Vagina (tissue), 2 donors: ENCODE measurements around the gene ABCA13. TPM values are rescaled to one million over a fixed set of nuclear protein-coding genes. Genes with fewer than 3 reads are reported as not detected.

Source experiments
- DNase-seq, 2 donors: peaks; one replicate each; pipeline ENCODE4 v3.0.0-alpha.2; 2017; ENCODE audit errors: extremely low spot score in 2 of 2
- H3K27ac ChIP-seq: fragments of 200-600 bp; sonication (generic); one replicate; pipeline ENCODE4 v1.5.1; 2019
- H3K27me3 ChIP-seq: fragments of 200-600 bp; sonication (generic); one replicate; pipeline ENCODE4 v1.5.1; 2019
- H3K36me3 ChIP-seq, 2 donors: fragments of 200-600 bp; sonication (generic); one replicate each; pipeline ENCODE4 v1.5.1; 2017 to 2019
- H3K4me1 ChIP-seq: fragments of 200-600 bp; sonication (generic); one replicate; pipeline ENCODE4 v1.5.1; 2019
- H3K4me3 ChIP-seq, 2 donors: fragments of 200-600 bp; sonication (generic); 1 replicate in 1 of 2; 2 replicates in 1 of 2; pipeline ENCODE4 v1.5.1; 2016 to 2019
- H3K9me3 ChIP-seq: fragments of 200-600 bp; sonication (generic); one replicate; pipeline ENCODE4 v1.5.1; 2019
- CTCF ChIP-seq, 3 experiments: fragments of 450-650 bp in 2 of 3; fragments of 200-600 bp in 1 of 3; sonication (generic) in 1 of 3; IDR thresholded peaks; one replicate each; pipeline ENCODE4 v1.5.1; 2017 to 2019; ENCODE audit warnings: antibody characterized with exemption in 3 of 3, mild to moderate bottlenecking in 2 of 3, moderate library complexity in 2 of 3
- POLR2A ChIP-seq, 2 donors: fragments of 450-650 bp; IDR thresholded peaks; one replicate each; pipeline ENCODE4 v1.6.1; 2017; ENCODE audit warnings: antibody characterized with exemption in 2 of 2, mild to moderate bottlenecking in 2 of 2, moderate library complexity in 2 of 2
- POLR2AphosphoS5 ChIP-seq, 2 donors: sonication (generic); formaldehyde crosslinking; IDR thresholded peaks; one replicate each; pipeline ENCODE4 v1.9.0; 2017; ENCODE audit warnings: antibody characterized with exemption in 2 of 2, mild to moderate bottlenecking in 2 of 2, low read depth in 1 of 2; ENCODE audit not compliant: insufficient read depth in 1 of 2
- intact Hi-C: fragments of 100-400 bp; cut with DNase I; formaldehyde crosslinking; loops from one replicate; pipeline ENCODE4 v1.15.1; 2023
- total RNA-seq: library from RNA; depleted of rRNA; stranded (reverse); fragments of >200 nt; gene quantifications from one replicate; pipeline ENCODE4 v1.2.3, GENCODE V29; 2016

Gene ABCA13
- total RNA-seq, 1 donor from 2014 or later: under 0.01 TPM

GRCh38 chr7:48300301-48300700 lies 129.0 kb downstream of the ABCA13 start:
- no peak for TF ChIP-seq POLR2AphosphoS5 (IDR thresholded peaks at IDR 0.05; ENCODE audit: insufficient read depth in 1 of 2, low read depth in 1 of 2)
- no peak for TF ChIP-seq CTCF (IDR thresholded peaks at IDR 0.05)
- TF ChIP-seq POLR2A (IDR thresholded peaks at IDR 0.05): no peak
- no peaks in the 10 kb centered on the region for H3K36me3 ChIP-seq
- H3K27me3 ChIP-seq: no peaks in the 10 kb centered on the region
- H3K9me3 ChIP-seq: no peaks in the 10 kb centered on the region
- no peak overlapping the region for H3K27ac ChIP-seq
- H3K4me3 ChIP-seq: no peak overlapping the region
- no peaks in the 10 kb centered on the region for H3K4me1 ChIP-seq
- intact Hi-C loops: no loop called here
- no peak for DNase-seq

GRCh38 chr7:48301201-48301600 lies 129.9 kb downstream of the ABCA13 start:
- DNase-seq: no peak
- no peaks in the 10 kb centered on the region for H3K27me3 ChIP-seq
- no peaks in the 10 kb centered on the region for H3K9me3 ChIP-seq
- TF ChIP-seq POLR2A (IDR thresholded peaks at IDR 0.05) (no peak), CTCF (IDR thresholded peaks at IDR 0.05) (no peak), POLR2AphosphoS5 (IDR thresholded peaks at IDR 0.05; ENCODE audit: insufficient read depth in 1 of 2, low read depth in 1 of 2) (no peak)
- no peaks in the 10 kb centered on the region for H3K4me1 ChIP-seq
- no peak overlapping the region for H3K27ac ChIP-seq
- no peak overlapping the region for H3K4me3 ChIP-seq
- intact Hi-C loops: no loop called here
- no peaks in the 10 kb centered on the region for H3K36me3 ChIP-seq

DNA sequence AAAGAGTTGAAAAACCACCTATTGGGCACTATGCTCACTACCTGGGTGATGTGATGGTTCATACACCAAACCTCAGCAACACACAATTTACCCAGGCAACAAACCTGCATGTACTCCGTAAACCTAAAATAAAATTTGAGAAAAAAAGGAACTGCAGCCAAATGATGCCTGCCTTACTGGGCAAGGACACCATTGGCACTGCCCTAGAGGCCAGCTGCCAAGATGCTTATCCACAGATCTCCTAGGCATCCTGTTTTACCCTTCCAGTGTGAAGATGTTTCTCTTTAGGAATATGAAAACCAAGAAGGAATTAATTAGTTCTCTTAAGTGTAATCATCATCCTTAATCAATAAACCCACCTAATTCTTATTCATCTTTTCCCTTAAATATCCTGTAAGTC lies 133.4 kb downstream of the ABCA13 start:
- Histone ChIP-seq H3K4me1 (no peaks in the 10 kb centered on the region), H3K27ac (no peak overlapping the region), H3K9me3 (no peaks in the 10 kb centered on the region), H3K36me3 (no peaks in the 10 kb centered on the region), H3K4me3 (no peak overlapping the region), H3K27me3 (no peaks in the 10 kb centered on the region)
- DNase-seq: no peak
- intact Hi-C loops: no loop called here
- TF ChIP-seq POLR2AphosphoS5 (IDR thresholded peaks at IDR 0.05; ENCODE audit: insufficient read depth in 1 of 2, low read depth in 1 of 2): no peak
- no peak for TF ChIP-seq POLR2A (IDR thresholded peaks at IDR 0.05)

GRCh38 chr7:48305661-48306060 lies 134.4 kb downstream of the ABCA13 start:
- no peaks in the 10 kb centered on the region for H3K36me3 ChIP-seq
- no peak overlapping the region for H3K27ac ChIP-seq
- no peaks in the 10 kb centered on the region for H3K9me3 ChIP-seq
- intact Hi-C loops: no loop called here
- no peaks in the 10 kb centered on the region for H3K27me3 ChIP-seq
- H3K4me1 ChIP-seq: no peaks in the 10 kb centered on the region
- no peak overlapping the region for H3K4me3 ChIP-seq
- no peak for TF ChIP-seq POLR2AphosphoS5 (IDR thresholded peaks at IDR 0.05; ENCODE audit: insufficient read depth in 1 of 2, low read depth in 1 of 2)
- TF ChIP-seq CTCF (IDR thresholded peaks at IDR 0.05): no peak
- TF ChIP-seq POLR2A (IDR thresholded peaks at IDR 0.05): no peak
- no peak for DNase-seq

DNA sequence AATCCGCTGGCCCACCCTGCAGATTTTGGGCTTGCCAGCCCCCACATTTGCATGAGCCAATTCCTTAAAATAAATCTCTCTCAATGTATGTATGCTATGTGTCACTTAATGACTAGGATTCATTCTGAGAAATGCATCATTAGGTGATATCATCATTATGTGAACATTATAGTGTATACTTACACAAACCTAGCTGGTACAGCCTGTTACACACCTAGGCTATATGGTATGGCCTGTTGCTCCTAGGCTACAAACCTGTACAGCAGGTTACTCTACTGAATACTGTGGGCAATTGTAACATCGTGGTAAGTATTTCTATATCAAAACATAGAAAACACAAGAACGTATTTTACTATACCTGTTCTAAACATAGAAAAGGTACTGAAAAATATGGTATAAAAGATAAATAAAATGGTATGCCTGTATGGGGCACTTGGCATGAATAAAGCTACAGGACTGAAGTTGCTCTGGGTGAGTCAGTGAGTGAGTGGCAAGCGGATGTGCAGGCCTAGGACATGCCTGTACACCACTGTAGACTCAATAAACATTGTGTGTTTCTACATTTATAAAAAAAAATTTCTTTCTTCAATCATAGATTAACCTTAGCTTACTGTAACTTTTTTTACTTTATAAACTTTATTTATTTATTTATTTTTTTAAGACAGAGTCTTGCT lies 135.9 kb downstream of the ABCA13 start:
- intact Hi-C loops: no loop called here
- Histone ChIP-seq H3K4me1 (no peaks in the 10 kb centered on the region), H3K9me3 (no peaks in the 10 kb centered on the region), H3K27me3 (no peaks in the 10 kb centered on the region), H3K4me3 (no peak overlapping the region), H3K27ac (no peak overlapping the region), H3K36me3 (no peaks in the 10 kb centered on the region)
- DNase-seq: no peak
- peak in 1 of 2 donors; percentile 49 for TF ChIP-seq POLR2AphosphoS5 (IDR thresholded peaks at IDR 0.05; ENCODE audit: insufficient read depth in 1 of 2, low read depth in 1 of 2)
- no peak for TF ChIP-seq POLR2A (IDR thresholded peaks at IDR 0.05)

- TF ChIP-seq CTCF (IDR thresholded peaks at IDR 0.05) (no peak), POLR2A (IDR thresholded peaks at IDR 0.05) (no peak), POLR2AphosphoS5 (IDR thresholded peaks at IDR 0.05; ENCODE audit: insufficient read depth in 1 of 2, low read depth in 1 of 2) (no peak)
- H3K4me1 ChIP-seq: no peaks in the 10 kb centered on the region
- no peak for DNase-seq
Measured at GRCh38 chr7:48309720-48310119, 138.5 kb downstream of the ABCA13 start.

More at GRCh38 chr7:48309720-48310119, 138.5 kb downstream of the ABCA13 start:
- H3K9me3 ChIP-seq: no peaks in the 10 kb centered on the region
- H3K36me3 ChIP-seq: no peaks in the 10 kb centered on the region
- intact Hi-C loops: no loop called here
- no peaks in the 10 kb centered on the region for H3K27me3 ChIP-seq
- H3K4me3 ChIP-seq: no peak overlapping the region
- no peak overlapping the region for H3K27ac ChIP-seq
